AG09309 (cell line): ENCODE results near the gene B3GNT8.

Experiments used
- DNase-seq: peaks from one replicate; pipeline ENCODE4 v3.0.0-alpha.2; 2010; ENCODE audit warnings: low read depth
- H3K4me3 ChIP-seq: 2 replicates; pipeline ENCODE4 v1.5.1; 2011; ENCODE audit warnings: mild to moderate bottlenecking, low read depth, low read length, moderate library complexity; ENCODE audit not compliant: control insufficient read depth
- TF ChIP-seq, protein P1 (sequence below): IDR thresholded peaks from 2 replicates; pipeline ENCODE4 v1.5.1; 2011; ENCODE audit warnings: mild to moderate bottlenecking, low read depth, low read length, inconsistent platforms; ENCODE audit not compliant: insufficient read depth, control insufficient read depth; ENCODE audit errors: missing control alignments

The B3GNT8 gene

DNA sequence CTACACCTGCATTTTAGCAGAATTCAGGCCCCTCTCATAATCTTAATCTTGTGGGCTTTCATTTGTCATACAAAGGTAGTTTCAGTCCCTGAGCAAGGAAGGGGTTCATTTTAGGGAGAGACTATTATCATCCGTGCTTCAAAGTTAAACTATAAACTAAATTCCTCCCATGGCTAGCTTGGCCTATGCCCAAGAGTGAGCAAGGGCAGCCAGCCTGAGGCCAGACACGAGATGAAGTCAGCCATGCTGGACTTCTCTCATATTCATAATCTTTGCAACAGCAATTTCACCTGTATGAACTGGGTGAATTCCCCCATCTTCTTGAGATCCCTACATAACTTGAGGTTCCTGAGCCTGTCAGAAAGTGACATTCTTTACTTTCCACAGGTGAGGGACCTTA, 28.8 kb upstream of the B3GNT8 start:
- no peak for DNase-seq
- TF ChIP-seq, protein P1, sequence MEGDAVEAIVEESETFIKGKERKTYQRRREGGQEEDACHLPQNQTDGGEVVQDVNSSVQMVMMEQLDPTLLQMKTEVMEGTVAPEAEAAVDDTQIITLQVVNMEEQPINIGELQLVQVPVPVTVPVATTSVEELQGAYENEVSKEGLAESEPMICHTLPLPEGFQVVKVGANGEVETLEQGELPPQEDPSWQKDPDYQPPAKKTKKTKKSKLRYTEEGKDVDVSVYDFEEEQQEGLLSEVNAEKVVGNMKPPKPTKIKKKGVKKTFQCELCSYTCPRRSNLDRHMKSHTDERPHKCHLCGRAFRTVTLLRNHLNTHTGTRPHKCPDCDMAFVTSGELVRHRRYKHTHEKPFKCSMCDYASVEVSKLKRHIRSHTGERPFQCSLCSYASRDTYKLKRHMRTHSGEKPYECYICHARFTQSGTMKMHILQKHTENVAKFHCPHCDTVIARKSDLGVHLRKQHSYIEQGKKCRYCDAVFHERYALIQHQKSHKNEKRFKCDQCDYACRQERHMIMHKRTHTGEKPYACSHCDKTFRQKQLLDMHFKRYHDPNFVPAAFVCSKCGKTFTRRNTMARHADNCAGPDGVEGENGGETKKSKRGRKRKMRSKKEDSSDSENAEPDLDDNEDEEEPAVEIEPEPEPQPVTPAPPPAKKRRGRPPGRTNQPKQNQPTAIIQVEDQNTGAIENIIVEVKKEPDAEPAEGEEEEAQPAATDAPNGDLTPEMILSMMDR: no peak
- H3K4me3 ChIP-seq: no peak overlapping the region

DNA sequence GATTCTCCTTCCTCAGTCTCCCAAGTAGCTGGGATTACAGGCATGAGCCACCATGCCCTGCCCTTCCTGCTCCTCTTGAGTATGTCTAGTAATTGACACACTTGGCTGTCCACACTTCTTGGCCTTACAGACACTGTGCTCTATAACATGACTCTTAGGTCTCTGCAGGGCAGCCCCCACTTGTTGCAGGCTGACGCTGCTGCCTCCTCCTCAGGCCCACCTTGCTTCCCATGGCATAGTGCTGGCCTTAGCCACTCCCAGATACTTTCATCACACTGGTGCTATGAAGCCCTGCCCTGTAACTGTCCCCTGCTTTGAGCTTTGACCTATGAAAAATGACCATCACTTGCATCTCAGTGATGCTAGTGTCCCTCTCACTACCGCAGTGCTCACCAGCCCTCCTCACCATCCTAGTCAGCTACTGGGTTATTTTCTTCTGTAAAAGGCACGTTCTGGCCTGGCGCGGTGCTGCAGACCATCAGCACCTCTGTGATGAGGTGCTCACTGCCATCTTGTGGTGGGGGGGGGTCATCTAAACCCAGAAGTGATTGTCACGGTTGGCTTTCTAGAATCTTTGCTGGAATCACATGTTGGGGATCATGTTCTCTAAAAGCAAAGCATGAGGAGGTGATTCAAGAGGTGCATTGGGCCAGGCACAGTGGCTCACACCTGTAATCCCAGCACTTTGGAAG, 25.6 kb upstream of the B3GNT8 start:
- no peak for DNase-seq
- H3K4me3 ChIP-seq: no peak overlapping the region
- TF ChIP-seq, protein P1: no peak

DNA sequence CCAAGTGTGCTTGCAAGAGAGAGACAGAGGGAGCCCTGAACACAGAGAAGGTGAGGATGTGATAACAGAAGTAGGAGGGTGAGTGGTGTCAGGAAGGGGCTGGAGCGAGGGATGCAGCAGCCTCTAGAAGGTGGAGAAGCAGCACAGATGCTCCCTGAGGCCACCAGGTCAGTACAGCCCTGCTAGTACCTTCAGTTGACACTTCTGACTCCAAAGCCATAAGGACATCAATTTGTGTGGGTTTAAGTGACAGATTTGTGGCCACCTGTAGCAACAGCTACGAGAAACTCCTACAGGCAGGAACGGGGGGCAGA, 22.6 kb upstream of the B3GNT8 start:
- TF ChIP-seq, protein P1: no peak
- DNase-seq: no peak
- no peak overlapping the region for H3K4me3 ChIP-seq

DNA sequence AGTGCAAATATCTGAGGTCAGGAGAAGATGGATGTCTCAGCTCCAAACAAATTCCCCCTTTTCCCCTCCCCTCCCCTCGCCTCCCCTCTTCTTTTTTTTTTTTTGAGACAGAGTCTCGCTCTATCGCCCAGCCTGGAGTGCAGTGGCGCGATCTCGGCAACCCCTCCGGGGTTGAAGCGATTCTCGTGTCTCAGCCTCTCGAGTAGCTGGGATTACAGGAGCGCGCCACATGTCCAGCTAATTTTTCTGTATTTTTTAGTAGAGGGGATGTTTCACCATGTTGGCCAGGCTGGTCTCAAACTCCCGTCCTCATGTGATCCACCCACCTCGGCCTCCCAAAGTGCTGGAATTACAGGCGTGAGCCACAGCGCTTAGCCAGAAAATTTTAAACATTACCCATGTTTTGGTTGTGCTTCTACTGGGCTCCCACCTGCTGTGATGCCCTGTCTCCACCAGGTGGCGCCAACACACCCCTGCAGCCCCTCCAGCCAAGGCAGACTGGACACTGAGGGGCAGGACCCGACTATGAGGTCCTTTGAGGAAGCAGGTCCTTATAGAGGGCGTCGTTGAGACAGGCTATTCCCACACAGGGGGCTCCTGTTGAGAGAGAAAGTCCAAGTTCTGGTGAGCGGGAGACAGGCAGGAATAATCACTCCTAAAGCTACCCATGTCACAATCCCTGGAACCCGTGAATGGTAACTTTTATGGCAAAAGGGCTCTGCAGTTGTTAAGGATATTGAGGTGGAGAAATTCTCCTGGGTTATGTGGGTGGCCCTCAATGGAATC, 22.1 kb upstream of the B3GNT8 start:
- H3K4me3 ChIP-seq: peak overlapping the region; percentile 22
- no peak for DNase-seq
- TF ChIP-seq, protein P1: peak; percentile 99

DNA sequence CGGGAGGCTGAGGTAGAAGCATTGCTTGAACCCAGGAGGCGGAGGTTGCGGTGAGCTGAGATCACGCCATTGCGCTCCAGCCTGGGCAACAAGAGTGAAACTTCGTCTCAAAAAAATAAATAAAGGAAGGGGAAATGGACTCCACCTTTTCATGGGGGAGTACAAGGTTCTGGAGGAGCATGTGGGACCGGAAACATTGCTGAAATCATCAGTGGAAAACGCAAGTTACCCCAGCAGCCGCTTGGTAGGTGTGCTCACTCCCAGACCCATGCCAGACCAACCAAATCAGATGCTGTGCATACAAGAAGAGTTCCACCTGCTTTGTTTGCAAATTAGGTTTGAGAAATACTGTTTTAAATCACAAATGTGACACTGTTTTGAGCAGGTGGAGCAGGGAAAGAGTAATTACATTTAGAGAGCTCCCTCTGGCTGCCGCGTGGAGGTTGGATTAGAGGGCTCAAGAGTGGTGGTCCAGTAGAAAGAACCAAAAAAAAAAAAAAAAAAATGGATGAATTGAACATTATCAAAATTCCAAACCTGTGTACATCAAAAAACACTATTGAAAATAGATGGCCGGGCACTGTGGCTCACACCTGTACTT, 20.7 kb upstream of the B3GNT8 start:
- DNase-seq: no peak
- H3K4me3 ChIP-seq: no peak overlapping the region
- TF ChIP-seq, protein P1: no peak

DNA sequence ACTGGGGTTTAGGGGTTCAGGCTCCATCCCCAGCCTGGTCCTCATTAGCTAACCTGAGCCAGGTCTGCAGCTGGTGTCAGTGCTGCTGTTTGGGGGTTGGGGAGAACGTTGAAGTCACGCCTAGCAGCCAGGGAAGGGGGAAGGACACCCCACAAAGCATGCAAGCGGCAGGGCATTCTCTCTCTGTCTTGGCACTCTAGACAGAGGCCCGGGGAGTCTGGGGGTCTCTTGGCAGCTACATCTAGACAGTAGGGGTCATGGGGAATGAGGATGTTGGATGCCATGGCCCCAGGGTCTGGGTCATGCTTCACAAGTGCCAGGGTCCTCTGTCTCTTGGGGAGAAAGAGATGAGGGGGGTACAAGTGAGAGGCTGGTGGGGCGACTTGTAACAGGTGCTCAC, 18.4 kb upstream of the B3GNT8 start:
- no peak for DNase-seq
- TF ChIP-seq, protein P1: no peak
- no peak overlapping the region for H3K4me3 ChIP-seq
